ENCODE data around the gene STYXL2.

DNA sequence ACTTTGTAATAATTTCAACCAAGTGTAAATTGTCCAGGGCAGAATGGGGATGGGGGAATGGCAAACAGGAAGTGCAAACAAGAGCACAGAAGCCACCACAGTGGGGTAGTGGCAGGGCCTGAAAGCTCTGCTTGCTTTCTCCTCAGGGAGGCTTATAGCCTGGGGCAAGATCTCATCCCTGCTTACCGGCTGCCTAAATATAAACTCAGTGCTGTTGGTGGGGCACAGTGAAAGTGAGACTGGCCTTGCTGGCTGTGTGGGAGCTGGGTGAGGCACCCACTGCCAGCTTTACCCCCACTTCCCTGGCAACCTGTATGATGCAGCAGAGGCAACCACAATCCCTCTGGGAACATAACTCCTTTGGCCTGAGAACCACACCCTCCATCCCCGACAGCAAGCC lies 15.2 kb downstream of the STYXL2 start:
- TF ChIP-seq, protein P1, sequence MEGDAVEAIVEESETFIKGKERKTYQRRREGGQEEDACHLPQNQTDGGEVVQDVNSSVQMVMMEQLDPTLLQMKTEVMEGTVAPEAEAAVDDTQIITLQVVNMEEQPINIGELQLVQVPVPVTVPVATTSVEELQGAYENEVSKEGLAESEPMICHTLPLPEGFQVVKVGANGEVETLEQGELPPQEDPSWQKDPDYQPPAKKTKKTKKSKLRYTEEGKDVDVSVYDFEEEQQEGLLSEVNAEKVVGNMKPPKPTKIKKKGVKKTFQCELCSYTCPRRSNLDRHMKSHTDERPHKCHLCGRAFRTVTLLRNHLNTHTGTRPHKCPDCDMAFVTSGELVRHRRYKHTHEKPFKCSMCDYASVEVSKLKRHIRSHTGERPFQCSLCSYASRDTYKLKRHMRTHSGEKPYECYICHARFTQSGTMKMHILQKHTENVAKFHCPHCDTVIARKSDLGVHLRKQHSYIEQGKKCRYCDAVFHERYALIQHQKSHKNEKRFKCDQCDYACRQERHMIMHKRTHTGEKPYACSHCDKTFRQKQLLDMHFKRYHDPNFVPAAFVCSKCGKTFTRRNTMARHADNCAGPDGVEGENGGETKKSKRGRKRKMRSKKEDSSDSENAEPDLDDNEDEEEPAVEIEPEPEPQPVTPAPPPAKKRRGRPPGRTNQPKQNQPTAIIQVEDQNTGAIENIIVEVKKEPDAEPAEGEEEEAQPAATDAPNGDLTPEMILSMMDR (IDR thresholded peaks at IDR 0.05; ENCODE audit: low read length) = no peak
- no peak for TF ChIP-seq EZH2 (optimal IDR thresholded peaks at IDR 0.05; ENCODE audit: low read depth, low read length)

All from MM.1S (cell line).